Measurements from ENCODE around the gene SYT6.

The SYT6 gene

GRCh38 chr1:114082867-114083585, 70.6 kb downstream of the SYT6 start:
- in situ Hi-C loops (cut with MboI; ENCODE audit: low sequenced_read_pairs, unreplicated experiment): no loop called here
- DNase-seq (ENCODE audit: low spot score): no peak

GRCh38 chr1:114082304-114082630, 71.4 kb downstream of the SYT6 start:
- in situ Hi-C loops (cut with MboI; ENCODE audit: low sequenced_read_pairs, unreplicated experiment): no loop called here
- no peak for DNase-seq (ENCODE audit: low spot score)
- no peak for TF ChIP-seq CTCF (IDR thresholded peaks at IDR 0.05; ENCODE audit: borderline replicate concordance, control extremely low read depth, extremely low read depth, insufficient read depth, missing control alignments)

More at GRCh38 chr1:114082867-114083585, 70.6 kb downstream of the SYT6 start:
- no peak for TF ChIP-seq CTCF (IDR thresholded peaks at IDR 0.05; ENCODE audit: borderline replicate concordance, control extremely low read depth, extremely low read depth, insufficient read depth, missing control alignments)

GRCh38 chr1:114081437-114082303, 72.0 kb downstream of the SYT6 start:
- TF ChIP-seq CTCF (IDR thresholded peaks at IDR 0.05; ENCODE audit: borderline replicate concordance, control extremely low read depth, extremely low read depth, insufficient read depth, missing control alignments): no peak
- DNase-seq (ENCODE audit: low spot score): no peak
- in situ Hi-C loops (cut with MboI; ENCODE audit: low sequenced_read_pairs, unreplicated experiment): no loop called here

- TF ChIP-seq CTCF (IDR thresholded peaks at IDR 0.05; ENCODE audit: borderline replicate concordance, control extremely low read depth, extremely low read depth, insufficient read depth, missing control alignments): no peak
- in situ Hi-C loops (cut with MboI; ENCODE audit: low sequenced_read_pairs, unreplicated experiment): no loop called here
- no peak for DNase-seq (ENCODE audit: low spot score)
These were observed 72.9 kb downstream of the SYT6 start for GRCh38 chr1:114080511-114081436.

- in situ Hi-C loops (cut with MboI; ENCODE audit: low sequenced_read_pairs, unreplicated experiment): no loop called here
- no peak for DNase-seq (ENCODE audit: low spot score)
- no peak for TF ChIP-seq CTCF (IDR thresholded peaks at IDR 0.05; ENCODE audit: borderline replicate concordance, control extremely low read depth, extremely low read depth, insufficient read depth, missing control alignments)
These were observed 74.0 kb downstream of the SYT6 start for GRCh38 chr1:114079596-114080190.

- no peak for TF ChIP-seq CTCF (IDR thresholded peaks at IDR 0.05; ENCODE audit: borderline replicate concordance, control extremely low read depth, extremely low read depth, insufficient read depth, missing control alignments)
These were observed 75.6 kb downstream of the SYT6 start for GRCh38 chr1:114078116-114078515.

More at GRCh38 chr1:114078116-114078515, 75.6 kb downstream of the SYT6 start:
- no peak for DNase-seq (ENCODE audit: low spot score)
- in situ Hi-C loops (cut with MboI; ENCODE audit: low sequenced_read_pairs, unreplicated experiment): no loop called here

All from GM13976 (cell line).